Glutamatergic neuron (in vitro differentiated cells): Measurements from ENCODE around the gene CCDC92B. TPM values are rescaled to one million over a fixed set of nuclear protein-coding genes. Genes with fewer than 3 reads are reported as not detected.
"Not testable (repeated sequence)": the region's sequence is repeated elsewhere in the genome, so short reads cannot be mapped to it uniquely, and the experiment has no call there.

Experiments used
- DNase-seq: peaks from one replicate; pipeline ENCODE4 v3.0.0; 2022
- H3K27ac Mint-ChIP-seq: one replicate; pipeline ENCODE4 v1.8.0; 2020; ENCODE audit warnings: mild to moderate bottlenecking, mixed read lengths, inconsistent platforms; ENCODE audit not compliant: unreplicated experiment
- H3K27me3 Mint-ChIP-seq: one replicate; pipeline ENCODE4 v1.8.0; 2020; ENCODE audit warnings: mild to moderate bottlenecking, moderate library complexity, mixed read lengths, inconsistent platforms; ENCODE audit not compliant: unreplicated experiment
- H3K36me3 Mint-ChIP-seq: one replicate; pipeline ENCODE4 v1.8.0; 2020; ENCODE audit warnings: mild to moderate bottlenecking, mixed read lengths, inconsistent platforms; ENCODE audit not compliant: unreplicated experiment
- H3K4me1 Mint-ChIP-seq: one replicate; pipeline ENCODE4 v1.8.0; 2020; ENCODE audit warnings: mild to moderate bottlenecking, low read depth, mixed read lengths, inconsistent platforms; ENCODE audit not compliant: unreplicated experiment
- H3K4me3 Mint-ChIP-seq: one replicate; pipeline ENCODE4 v1.8.0; 2020; ENCODE audit warnings: mild to moderate bottlenecking, mixed read lengths, inconsistent platforms; ENCODE audit not compliant: unreplicated experiment
- H3K9me3 Mint-ChIP-seq: one replicate; pipeline ENCODE4 v1.8.0; 2020; ENCODE audit warnings: mild to moderate bottlenecking, moderate library complexity, mixed read lengths, inconsistent platforms; ENCODE audit not compliant: unreplicated experiment
- CTCF ChIP-seq: fragments of 200-600 bp; sonication (generic); IDR thresholded peaks from one replicate; pipeline ENCODE4 v1.5.0; 2021; ENCODE audit not compliant: partially characterized antibody, unreplicated experiment
- microRNA-seq: library from miRNA; unstranded; fragments of <30 nt; microRNA quantifications from one replicate; pipeline ENCODE4, GENCODE V29; 2020; ENCODE audit not compliant: unreplicated experiment
- total RNA-seq: library from RNA; stranded (reverse); fragmentation: NEBNext Ultra II Directional; extraction: Animal tissue kit (Norgen Biotek cat#: 25700); gene quantifications from one replicate; pipeline ENCODE4 v1.2.1, GENCODE V29; 2021; ENCODE audit not compliant: unreplicated experiment

The CCDC92B gene
- total RNA-seq, 1 donor from 2014 or later, result 19.0 TPM

- Mint-ChIP-seq H3K27ac (no peak overlapping the region), H3K27me3 (peaks cover 15% of the 10 kb centered on the region), H3K4me3 (no peak overlapping the region), H3K4me1 (peaks cover 13% of the 10 kb centered on the region), H3K36me3 (no peaks in the 10 kb centered on the region), H3K9me3 (peaks cover 24% of the 10 kb centered on the region)
- no peak for DNase-seq
- TF ChIP-seq CTCF, result no peak
These were observed 65.5 kb downstream of the CCDC92B start for GRCh38 chr17:2683912-2684311.

GRCh38 chr17:2682176-2682938, 67.1 kb downstream of the CCDC92B start:
- no peak for TF ChIP-seq CTCF
- Mint-ChIP-seq H3K36me3 (no peaks in the 10 kb centered on the region), H3K27me3 (peaks cover 6% of the 10 kb centered on the region), H3K4me3 (no peak overlapping the region), H3K27ac (no peak overlapping the region), H3K9me3 (peaks cover 17% of the 10 kb centered on the region), H3K4me1 (peaks cover 1% of the 10 kb centered on the region)
- no peak for DNase-seq

- no peak overlapping the region for H3K4me3 Mint-ChIP-seq
- no peak for TF ChIP-seq CTCF
- no peak for DNase-seq
- H3K36me3 Mint-ChIP-seq, result no peaks in the 10 kb centered on the region
- peaks cover 6% of the 10 kb centered on the region for H3K27me3 Mint-ChIP-seq
- H3K27ac Mint-ChIP-seq, result no peak overlapping the region
- H3K4me1 Mint-ChIP-seq, result peaks cover 1% of the 10 kb centered on the region
- peaks cover 19% of the 10 kb centered on the region for H3K9me3 Mint-ChIP-seq
These were observed 67.8 kb downstream of the CCDC92B start for GRCh38 chr17:2681650-2682049.

- no peak overlapping the region for H3K4me3 Mint-ChIP-seq
- H3K36me3 Mint-ChIP-seq, result no peaks in the 10 kb centered on the region
- H3K9me3 Mint-ChIP-seq, result peaks cover 21% of the 10 kb centered on the region
- no peaks in the 10 kb centered on the region for H3K4me1 Mint-ChIP-seq
- DNase-seq, result no peak
- no peak overlapping the region for H3K27ac Mint-ChIP-seq
- no peak for TF ChIP-seq CTCF
- peaks cover 5% of the 10 kb centered on the region for H3K27me3 Mint-ChIP-seq
These were observed 68.5 kb downstream of the CCDC92B start for GRCh38 chr17:2680961-2681360.

- H3K27me3 Mint-ChIP-seq, H3K36me3 Mint-ChIP-seq, H3K4me3 Mint-ChIP-seq, DNase-seq, H3K4me1 Mint-ChIP-seq: not testable (repeated sequence)
- Mint-ChIP-seq H3K27ac (peak overlapping the region; percentile 9), H3K9me3 (peaks cover 25% of the 10 kb centered on the region)
These were observed 70.2 kb downstream of the CCDC92B start for GRCh38 chr17:2679247-2679646.

Small RNAs within 50 kb of the gene (microRNA-seq; reads per million reads assigned to microRNA genes)
- 1.7 reads per million, percentile 8 among the genes with 10 or more reads in this experiment for gene MIR1253
- 1.7 reads per million, percentile 8 among the genes with 10 or more reads in this experiment for gene MIR6776

Other genes with a start within 250 kb of the CCDC92B start
- gene METTL16, start 237.8 kb downstream of the CCDC92B start, total RNA-seq, result 22.6 TPM
- 296 TPM for gene PAFAH1B1, start 156.0 kb downstream of the CCDC92B start, total RNA-seq
- gene CLUH, start 37.9 kb downstream of the CCDC92B start, total RNA-seq, result 39.1 TPM
- 86.0 TPM for gene RAP1GAP2, start 46.8 kb upstream of the CCDC92B start, total RNA-seq